ENCODE results near the gene NPEPPS.
"Not testable (repeated sequence)": the region's sequence is repeated elsewhere in the genome, so short reads cannot be mapped to it uniquely, and the experiment has no call there.

NPEPPS gene

GRCh38 chr17:47530557-47531232, at the start of gene NPEPPS:
Gene NPEPPS, plus strand, starts transcription at chr17:47531108. Its CDS starts 193 bp downstream, at chr17:47531301.
- peak; percentile 84 for DNase-seq

GRCh38 chr17:47491841-47492212, 39.1 kb upstream of the NPEPPS start:
- not testable (repeated sequence) for DNase-seq

GRCh38 chr17:47499074-47499473, 31.8 kb upstream of the NPEPPS start:
- DNase-seq: not testable (repeated sequence)

GRCh38 chr17:47499494-47499893, 31.4 kb upstream of the NPEPPS start:
- not testable (repeated sequence) for DNase-seq

GRCh38 chr17:47500620-47501019, 30.3 kb upstream of the NPEPPS start:
- DNase-seq: not testable (repeated sequence)

- not testable (repeated sequence) for DNase-seq
Measured at GRCh38 chr17:47502122-47502731, 28.7 kb upstream of the NPEPPS start.

GRCh38 chr17:47502776-47503455, 28.0 kb upstream of the NPEPPS start:
- not testable (repeated sequence) for DNase-seq

- not testable (repeated sequence) for DNase-seq
Measured at GRCh38 chr17:47511701-47512146, 19.2 kb upstream of the NPEPPS start.

GRCh38 chr17:47513301-47513700, 17.6 kb upstream of the NPEPPS start:
- DNase-seq: not testable (repeated sequence)

- DNase-seq: not testable (repeated sequence)
Measured at GRCh38 chr17:47518880-47519279, 12.0 kb upstream of the NPEPPS start.

GRCh38 chr17:47519365-47519764, 11.5 kb upstream of the NPEPPS start:
- DNase-seq: not testable (repeated sequence)

GRCh38 chr17:47520279-47520678, 10.6 kb upstream of the NPEPPS start:
- not testable (repeated sequence) for DNase-seq

GRCh38 chr17:47521434-47521833, 9.5 kb upstream of the NPEPPS start:
- DNase-seq: not testable (repeated sequence)

- DNase-seq: not testable (repeated sequence)
Measured at GRCh38 chr17:47522341-47522740, 8.6 kb upstream of the NPEPPS start.

GRCh38 chr17:47531233-47531820, 419 bp downstream of the NPEPPS start:
- DNase-seq: not testable (repeated sequence)

- DNase-seq: not testable (repeated sequence)
Measured at GRCh38 chr17:47539085-47539484, 8.2 kb downstream of the NPEPPS start.

GRCh38 chr17:47541676-47542075, 10.8 kb downstream of the NPEPPS start:
- not testable (repeated sequence) for DNase-seq

- not testable (repeated sequence) for DNase-seq
Measured at GRCh38 chr17:47544327-47544726, 13.4 kb downstream of the NPEPPS start.

- DNase-seq: not testable (repeated sequence)
Measured at GRCh38 chr17:47554733-47555132, 23.8 kb downstream of the NPEPPS start.

GRCh38 chr17:47556108-47556507, 25.2 kb downstream of the NPEPPS start:
- DNase-seq: not testable (repeated sequence)

- not testable (repeated sequence) for DNase-seq
Measured at GRCh38 chr17:47560517-47561043, 29.7 kb downstream of the NPEPPS start.

GRCh38 chr17:47561698-47562405, 30.9 kb downstream of the NPEPPS start:
- not testable (repeated sequence) for DNase-seq

Data from activated CD4-positive, alpha-beta T cell treated with anti-CD3 and anti-CD28 coated beads for 1 hour (primary cell).